ENCODE measurements around the gene PCDH17. TPM values are rescaled to one million over a fixed set of nuclear protein-coding genes. Genes with fewer than 3 reads are reported as not detected.

PCDH17 gene
- polyA plus RNA-seq, 2 of the 4 experiments (the other 2 are of a cell fraction), result 0.01 to 0.27 TPM

GRCh38 chr13:57604442-57604841, 27.1 kb upstream of the PCDH17 start:
- CTCF ChIA-PET, result interaction anchor here (0.9 kb wide), 1 partner anchor 14 kb away, joined by 3 read pairs; no protein-coding TSS in a partner anchor
- H3K4me2 ChIP-seq, result no peak overlapping the region
- no peak overlapping the region for H3K4me3 ChIP-seq
- WGBS (ENCODE audit: missing lambda C conversion rate), result 69% methylated on average over 2 of the region's 2 CpGs
- no peak overlapping the region for H3K27ac ChIP-seq
- POLR2A ChIA-PET, result no interaction called here
- ATAC-seq, result no peak
- no peak for DNase-seq (ENCODE audit: low read depth in 1 of 2, low spot score in 1 of 2)
- H3K4me1 ChIP-seq, result no peaks in the 10 kb centered on the region
- no peaks in the 10 kb centered on the region for H3K9me3 ChIP-seq
- no peak for FAIRE-seq
- no peak for TF ChIP-seq USF2 (IDR thresholded peaks at IDR 0.05)
- no peak for TF ChIP-seq NPAS2 (CRISPR knock-in tag; IDR thresholded peaks at IDR 0.05; ENCODE audit: borderline replicate concordance)
- no peak for TF ChIP-seq ELK1 (IDR thresholded peaks at IDR 0.05; ENCODE audit: low read depth, low read length)
- TF ChIP-seq HOXA7 (CRISPR knock-in tag; IDR thresholded peaks at IDR 0.05), result no peak
- TF ChIP-seq REST (IDR thresholded peaks at IDR 0.05), result no peak
- no peak for TF ChIP-seq HES2 (IDR thresholded peaks at IDR 0.05)
- TF ChIP-seq E2F6 (IDR thresholded peaks at IDR 0.05; ENCODE audit: borderline replicate concordance, low read depth), result no peak
- no peak for TF ChIP-seq GATA3 (IDR thresholded peaks at IDR 0.05; ENCODE audit: borderline replicate concordance)
- TF ChIP-seq MAZ (IDR thresholded peaks at IDR 0.05; ENCODE audit: borderline replicate concordance, low read depth, low read length), result no peak
- TF ChIP-seq MYC (IDR thresholded peaks at IDR 0.05; ENCODE audit: borderline replicate concordance, low read length), result no peak

- H3K4me1 ChIP-seq, result no peaks in the 10 kb centered on the region
- H3K9me3 ChIP-seq, result no peaks in the 10 kb centered on the region
- 15% methylated on average over 5 of the region's 5 CpGs for WGBS (ENCODE audit: missing lambda C conversion rate)
- ChIA-PET CTCF (no interaction called here), POLR2A (no interaction called here)
- FAIRE-seq (no peak), DNase-seq (ENCODE audit: low read depth in 1 of 2, low spot score in 1 of 2) (no peak), ATAC-seq (no peak)
- TF ChIP-seq SREBF2 (IDR thresholded peaks at IDR 0.05) (no peak), MAX (IDR thresholded peaks at IDR 0.05) (no peak), BCL3 (IDR thresholded peaks at IDR 0.05) (no peak), RARB (CRISPR knock-in tag; IDR thresholded peaks at IDR 0.05) (no peak), ESRRA (IDR thresholded peaks at IDR 0.05; ENCODE audit: borderline replicate concordance, low read length) (no peak), NR3C1 (IDR thresholded peaks at IDR 0.05) (no peak), EHF (CRISPR knock-in tag; IDR thresholded peaks at IDR 0.05) (no peak), RNF2 (IDR thresholded peaks at IDR 0.05; ENCODE audit: borderline replicate concordance, low read depth) (no peak), ZC3H11A (IDR thresholded peaks at IDR 0.05) (no peak), ATOH8 (CRISPR knock-in tag; IDR thresholded peaks at IDR 0.05; ENCODE audit: low read depth) (no peak), KDM1A (IDR thresholded peaks at IDR 0.05; ENCODE audit: low read depth) (no peak), FOSL2 (IDR thresholded peaks at IDR 0.05) (no peak), FOSL2 (CRISPR knock-in tag; IDR thresholded peaks at IDR 0.05) (no peak), REST (IDR thresholded peaks at IDR 0.05) (no peak), NPAS2 (CRISPR knock-in tag; IDR thresholded peaks at IDR 0.05; ENCODE audit: borderline replicate concordance) (no peak), MAZ (IDR thresholded peaks at IDR 0.05; ENCODE audit: borderline replicate concordance, low read depth, low read length) (no peak), CEBPB (IDR thresholded peaks at IDR 0.05) (no peak)
- no peak overlapping the region for H3K4me3 ChIP-seq
- H3K4me2 ChIP-seq, result no peak overlapping the region
- H3K27ac ChIP-seq, result no peak overlapping the region
Measured at GRCh38 chr13:57611969-57612368, 19.6 kb upstream of the PCDH17 start.

Data from A549 (cell line).